ENCODE measurements around the gene UBTD2. TPM values are rescaled to one million over a fixed set of nuclear protein-coding genes. Genes with fewer than 3 reads are reported as not detected.

The UBTD2 gene
- total RNA-seq, 1 donor from 2014 or later: 72.7 TPM

GRCh38 chr5:172319708-172320441, 36.3 kb upstream of the UBTD2 start:
- H3K9me3 Mint-ChIP-seq (ENCODE audit: low read depth): no peaks in the 10 kb centered on the region
- no peak for DNase-seq (ENCODE audit: low spot score, unreplicated experiment)
- H3K4me1 Mint-ChIP-seq (ENCODE audit: low read depth): peaks cover 16% of the 10 kb centered on the region
- H3K27me3 Mint-ChIP-seq: no peaks in the 10 kb centered on the region
- H3K27ac Mint-ChIP-seq: no peak overlapping the region
- H3K36me3 Mint-ChIP-seq (ENCODE audit: insufficient read depth): no peaks in the 10 kb centered on the region
- TF ChIP-seq CTCF (IDR thresholded peaks at IDR 0.05; ENCODE audit: unreplicated experiment): no peak
- no peak overlapping the region for H3K4me3 Mint-ChIP-seq (ENCODE audit: low read depth)

DNA sequence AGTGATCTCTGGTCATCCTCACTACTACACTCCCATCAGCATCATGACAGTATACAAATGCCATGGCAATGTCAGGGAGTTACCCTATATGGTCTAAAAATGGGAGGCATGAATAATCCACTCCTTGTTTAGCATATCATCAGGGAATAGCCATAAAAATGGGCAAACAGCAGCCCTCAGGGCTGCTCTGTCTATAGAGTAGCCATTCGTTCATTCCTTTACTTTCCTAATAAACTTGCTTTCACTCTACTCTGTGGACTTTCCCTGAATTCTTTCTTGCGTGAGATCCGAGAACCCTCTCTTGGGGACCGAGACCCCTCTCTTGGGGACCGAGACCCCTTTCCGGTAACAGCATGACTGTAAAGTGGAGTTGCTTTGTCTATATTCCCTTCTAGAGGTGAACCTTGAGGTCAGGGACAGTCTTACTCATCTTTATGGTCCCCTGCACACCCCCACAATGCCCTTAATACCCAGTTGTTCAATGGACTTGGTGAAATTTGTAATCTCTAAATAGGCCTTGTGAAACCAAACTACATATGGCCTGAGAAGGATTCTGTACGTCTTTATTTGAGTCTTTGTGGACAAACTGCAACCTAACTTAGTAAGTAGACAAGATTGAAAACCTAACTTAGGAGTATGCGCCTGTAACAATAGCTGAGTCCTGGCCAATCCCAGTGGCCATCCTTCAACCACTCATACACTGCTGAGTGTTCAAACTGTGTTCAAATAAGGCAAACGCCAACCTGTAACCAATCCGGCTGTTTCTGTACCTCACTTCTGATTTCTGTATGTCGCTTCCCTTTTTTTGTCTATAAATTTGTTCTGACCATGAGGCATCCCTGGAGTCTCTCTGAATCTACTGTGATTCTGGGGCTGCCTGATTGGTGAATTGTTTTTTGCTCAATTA, 32.3 kb upstream of the UBTD2 start:
- Mint-ChIP-seq H3K36me3 (ENCODE audit: insufficient read depth) (no peaks in the 10 kb centered on the region), H3K27ac (no peak overlapping the region), H3K27me3 (no peaks in the 10 kb centered on the region), H3K4me1 (ENCODE audit: low read depth) (peaks cover 6% of the 10 kb centered on the region), H3K4me3 (ENCODE audit: low read depth) (no peak overlapping the region), H3K9me3 (ENCODE audit: low read depth) (no peaks in the 10 kb centered on the region)
- TF ChIP-seq CTCF (IDR thresholded peaks at IDR 0.05; ENCODE audit: unreplicated experiment): no peak
- DNase-seq (ENCODE audit: low spot score, unreplicated experiment): no peak

DNA sequence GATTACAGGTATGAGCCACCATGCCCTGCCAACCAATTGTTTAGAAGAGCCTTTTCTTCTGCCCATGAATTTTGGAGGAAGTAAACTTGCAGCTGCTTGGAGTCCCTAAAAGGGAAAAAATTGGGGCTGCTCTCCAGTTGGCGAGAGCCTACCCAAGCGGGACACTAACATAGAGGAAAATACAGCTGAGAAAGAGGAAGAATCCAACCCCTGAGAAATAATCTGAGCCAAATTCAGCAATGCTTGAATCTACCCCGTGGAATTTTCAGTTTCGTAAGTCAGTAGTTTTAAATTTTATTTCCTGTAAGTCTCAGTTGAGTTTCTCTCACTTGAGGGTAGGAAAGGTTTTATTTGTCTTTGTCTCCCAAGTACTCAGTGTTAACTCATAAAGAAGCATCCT, 30.4 kb upstream of the UBTD2 start:
- no peaks in the 10 kb centered on the region for H3K36me3 Mint-ChIP-seq (ENCODE audit: insufficient read depth)
- no peaks in the 10 kb centered on the region for H3K27me3 Mint-ChIP-seq
- H3K4me3 Mint-ChIP-seq (ENCODE audit: low read depth): no peak overlapping the region
- no peaks in the 10 kb centered on the region for H3K9me3 Mint-ChIP-seq (ENCODE audit: low read depth)
- no peak overlapping the region for H3K27ac Mint-ChIP-seq
- no peak for DNase-seq (ENCODE audit: low spot score, unreplicated experiment)
- no peak for TF ChIP-seq CTCF (IDR thresholded peaks at IDR 0.05; ENCODE audit: unreplicated experiment)
- peaks cover 6% of the 10 kb centered on the region for H3K4me1 Mint-ChIP-seq (ENCODE audit: low read depth)

GRCh38 chr5:172312286-172312685, 28.7 kb upstream of the UBTD2 start:
- Mint-ChIP-seq H3K27ac (no peak overlapping the region), H3K27me3 (no peaks in the 10 kb centered on the region), H3K4me1 (ENCODE audit: low read depth) (peaks cover 6% of the 10 kb centered on the region), H3K4me3 (ENCODE audit: low read depth) (no peak overlapping the region), H3K36me3 (ENCODE audit: insufficient read depth) (no peaks in the 10 kb centered on the region), H3K9me3 (ENCODE audit: low read depth) (no peaks in the 10 kb centered on the region)
- no peak for DNase-seq (ENCODE audit: low spot score, unreplicated experiment)
- TF ChIP-seq CTCF (IDR thresholded peaks at IDR 0.05; ENCODE audit: unreplicated experiment): no peak

GRCh38 chr5:172311605-172312004, 28.0 kb upstream of the UBTD2 start:
- no peak for DNase-seq (ENCODE audit: low spot score, unreplicated experiment)
- no peak overlapping the region for H3K4me3 Mint-ChIP-seq (ENCODE audit: low read depth)
- no peaks in the 10 kb centered on the region for H3K9me3 Mint-ChIP-seq (ENCODE audit: low read depth)
- peaks cover 6% of the 10 kb centered on the region for H3K4me1 Mint-ChIP-seq (ENCODE audit: low read depth)
- H3K27me3 Mint-ChIP-seq: no peaks in the 10 kb centered on the region
- H3K36me3 Mint-ChIP-seq (ENCODE audit: insufficient read depth): no peaks in the 10 kb centered on the region
- TF ChIP-seq CTCF (IDR thresholded peaks at IDR 0.05; ENCODE audit: unreplicated experiment): no peak
- H3K27ac Mint-ChIP-seq: no peak overlapping the region
